Transverse colon (tissue), 4 donors: ENCODE measurements around the gene BMX. TPM values are rescaled to one million over a fixed set of nuclear protein-coding genes. Genes with fewer than 3 reads are reported as not detected.
A peak's percentile ranks its signal among the peaks of the same experiment; 100 is the strongest.

ENCODE experiments used
- DNase-seq: peaks from one replicate; pipeline ENCODE4 v3.0.0-alpha.2; 2019
- H3K27ac ChIP-seq, 4 donors: fragments of 200-600 bp; sonication (generic); 2 replicates each; pipeline ENCODE4 v1.5.1; 2016 to 2018; ENCODE audit warnings: inconsistent platforms in 4 of 4
- H3K27me3 ChIP-seq: fragments of 200-600 bp; sonication (generic); 2 replicates; pipeline ENCODE4 v1.5.1; 2017; ENCODE audit warnings: inconsistent platforms
- H3K36me3 ChIP-seq, 4 donors: fragments of 200-600 bp; sonication (generic); 2 replicates each; pipeline ENCODE4 v1.5.1; 2017 to 2019; ENCODE audit warnings: inconsistent platforms in 4 of 4
- H3K4me1 ChIP-seq, 4 donors: fragments of 200-600 bp; sonication (generic); 2 replicates each; pipeline ENCODE4 v1.5.1; 2017 to 2020; ENCODE audit warnings: inconsistent platforms in 4 of 4
- H3K4me3 ChIP-seq, 4 donors: fragments of 200-600 bp; sonication (generic); 1 replicate in 1 of 4; 2 replicates in 3 of 4; pipeline versions ENCODE4 v1.5.1 to v1.6.1; 2017 to 2019; ENCODE audit warnings: inconsistent platforms in 4 of 4
- H3K9me3 ChIP-seq, 2 donors: fragments of 200-600 bp; sonication (generic); 2 replicates each; pipeline ENCODE4 v1.5.1; 2017 to 2019; ENCODE audit warnings: inconsistent platforms in 2 of 2
- CTCF ChIP-seq, 5 experiments: fragments of 200-600 bp in 3 of 5; fragments of 450-650 bp in 2 of 5; sonication (generic) in 3 of 5; IDR thresholded peaks; 1 replicate in 2 of 5; 2 replicates in 3 of 5; pipeline ENCODE4 v1.5.1; 2016 to 2017; ENCODE audit warnings: antibody characterized with exemption in 5 of 5, inconsistent platforms in 3 of 5, mild to moderate bottlenecking in 2 of 5, moderate library complexity in 1 of 5
- EP300 ChIP-seq: sonication (generic); formaldehyde crosslinking; IDR thresholded peaks from one replicate; pipeline ENCODE4 v1.6.1; 2017; ENCODE audit warnings: antibody characterized with exemption, low read depth
- POLR2A ChIP-seq: fragments of 450-650 bp; IDR thresholded peaks from one replicate; pipeline ENCODE4 v1.6.1; 2016; ENCODE audit warnings: antibody characterized with exemption, mild to moderate bottlenecking, moderate library complexity
- POLR2AphosphoS5 ChIP-seq, 3 donors: sonication (generic); formaldehyde crosslinking; IDR thresholded peaks; one replicate each; pipeline ENCODE4 v1.6.1; 2016; ENCODE audit warnings: antibody characterized with exemption in 3 of 3
- WGBS, 2 donors: methylation state at CpG; one replicate each; pipeline ENCODE4 v1.1.5; 2018; ENCODE audit warnings: low coverage in 1 of 2; 5-methylcytosine and 5-hydroxymethylcytosine counted together
- in situ Hi-C, 4 donors: fragments of 200-750 bp; cut with MboI; loops; one replicate each; pipeline versions ENCODE4 v1.15.0 to v1.15.1; 2017; ENCODE audit warnings: low sequenced_read_pairs in 3 of 4, low pct_ligation_motif_present in 1 of 4, low pct_unique_long_range_greater_than_20kb in 1 of 4
- intact Hi-C: fragments of 100-400 bp; cut with DNase I; formaldehyde crosslinking; loops from one replicate; pipeline ENCODE4 v1.15.1; 2023; ENCODE audit warnings: low total_unique reads
- total RNA-seq, 4 donors: library from RNA; depleted of rRNA; stranded (reverse); fragments of >200 nt; gene quantifications; one replicate each; pipeline ENCODE4 v1.1.0, GENCODE V29; 2016

BMX gene
- total RNA-seq, 4 donors from 2014 or later: 1.1 to 5.9 (median 3.4) TPM

- Histone ChIP-seq H3K4me1 (peaks cover 0 to 5% (median 0%) of the 10 kb centered on the region in 4 donors), H3K4me3 (no peak overlapping the region), H3K27ac (no peak overlapping the region), H3K36me3 (no peaks in the 10 kb centered on the region), H3K27me3 (no peaks in the 10 kb centered on the region), H3K9me3 (no peaks in the 10 kb centered on the region)
- no peak for DNase-seq
- in situ Hi-C loops: loop anchor here in 1 of 4 donors (25.0 kb wide), 1 partner anchor 96 kb away; the partner anchor contains the start of gene CLTRN
- TF ChIP-seq EP300 (no peak), POLR2AphosphoS5 (IDR thresholded peaks at IDR 0.05) (no peak), POLR2A (no peak), CTCF (IDR thresholded peaks at IDR 0.05) (no peak)
- intact Hi-C loops: no loop called here
- WGBS, 2 donors: 58% methylated on average over 1 of the region's 1 CpG; no CpG with 5 or more reads in 1 of the 2 donors
Observed at GRCh38 chrX:15566244-15566643, 65.6 kb downstream of the BMX start.

GRCh38 chrX:15567267-15567666 is 66.7 kb downstream of the BMX start:
- Histone ChIP-seq H3K4me1 (peaks cover 0 to 5% (median 0%) of the 10 kb centered on the region in 4 donors), H3K36me3 (no peaks in the 10 kb centered on the region), H3K9me3 (no peaks in the 10 kb centered on the region), H3K27ac (no peak overlapping the region), H3K27me3 (no peaks in the 10 kb centered on the region), H3K4me3 (no peak overlapping the region)
- TF ChIP-seq CTCF (IDR thresholded peaks at IDR 0.05): no peak
- TF ChIP-seq POLR2AphosphoS5 (IDR thresholded peaks at IDR 0.05): no peak
- TF ChIP-seq EP300: no peak
- no peak for TF ChIP-seq POLR2A
- intact Hi-C loops (no loop called here), in situ Hi-C loops (loop anchor here in 1 of 4 donors (25.0 kb wide), 1 partner anchor 95 kb away; the partner anchor contains the start of gene CLTRN)
- WGBS, 2 donors: 46% methylated on average over 1 of the region's 1 CpG; no CpG with 5 or more reads in 1 of the 2 donors
- no peak for DNase-seq

GRCh38 chrX:15567886-15568616 is 67.4 kb downstream of the BMX start:
- no peak for DNase-seq
- Histone ChIP-seq H3K27me3 (no peaks in the 10 kb centered on the region), H3K4me3 (no peak overlapping the region), H3K4me1 (peaks cover 0 to 5% (median 0%) of the 10 kb centered on the region in 4 donors), H3K27ac (no peak overlapping the region), H3K9me3 (no peaks in the 10 kb centered on the region), H3K36me3 (no peaks in the 10 kb centered on the region)
- intact Hi-C loops (no loop called here), in situ Hi-C loops (loop anchor here in 1 of 4 donors (25.0 kb wide), 1 partner anchor 94 kb away; the partner anchor contains the start of gene CLTRN)
- TF ChIP-seq POLR2A (no peak), CTCF (IDR thresholded peaks at IDR 0.05) (peak in 3 of 5 experiments; percentile 11 to 18 (median 12)), POLR2AphosphoS5 (IDR thresholded peaks at IDR 0.05) (no peak), EP300 (no peak)
- 13 to 37% methylated on average over 2 to 7 of the region's 7 CpGs for WGBS, 2 donors

- in situ Hi-C loops: loop anchor here in 1 of 4 donors (25.0 kb wide), 1 partner anchor 92 kb away; the partner anchor contains the start of gene CLTRN
- Histone ChIP-seq H3K4me3 (no peak overlapping the region), H3K36me3 (no peaks in the 10 kb centered on the region), H3K4me1 (no peaks in the 10 kb centered on the region), H3K9me3 (no peaks in the 10 kb centered on the region), H3K27ac (no peak overlapping the region), H3K27me3 (no peaks in the 10 kb centered on the region)
- intact Hi-C loops: no loop called here
- 45% methylated on average over 1 of the region's 1 CpG; no CpG with 5 or more reads in 1 of the 2 donors for WGBS, 2 donors
- no peak for TF ChIP-seq EP300
- no peak for TF ChIP-seq POLR2A
- TF ChIP-seq CTCF (IDR thresholded peaks at IDR 0.05): no peak
- no peak for TF ChIP-seq POLR2AphosphoS5 (IDR thresholded peaks at IDR 0.05)
- DNase-seq: no peak
Observed at GRCh38 chrX:15570145-15570544, 69.5 kb downstream of the BMX start.
